Endothelial cell (in vitro differentiated cells): ENCODE measurements around the gene RBM6. TPM values are rescaled to one million over a fixed set of nuclear protein-coding genes. Genes with fewer than 3 reads are reported as not detected.
"Not testable (repeated sequence)": the region's sequence is repeated elsewhere in the genome, so short reads cannot be mapped to it uniquely, and the experiment has no call there.

Source experiments
- DNase-seq: peaks from one replicate; pipeline ENCODE4 v3.0.0; 2021; ENCODE audit warnings: low spot score
- H3K27ac Mint-ChIP-seq: one replicate; pipeline ENCODE4 v1.8.0; 2021; ENCODE audit warnings: mixed read lengths, inconsistent platforms; ENCODE audit not compliant: unreplicated experiment
- H3K27me3 Mint-ChIP-seq: one replicate; pipeline ENCODE4 v1.8.0; 2021; ENCODE audit warnings: mild to moderate bottlenecking, moderate library complexity, mixed read lengths, inconsistent platforms; ENCODE audit not compliant: unreplicated experiment
- H3K36me3 Mint-ChIP-seq: one replicate; pipeline ENCODE4 v1.8.0; 2021; ENCODE audit warnings: mild to moderate bottlenecking, low read depth, mixed read lengths, inconsistent platforms; ENCODE audit not compliant: unreplicated experiment
- H3K4me1 Mint-ChIP-seq: one replicate; pipeline ENCODE4 v1.8.0; 2021; ENCODE audit warnings: mild to moderate bottlenecking, mixed read lengths, inconsistent platforms; ENCODE audit not compliant: unreplicated experiment
- H3K4me3 Mint-ChIP-seq: one replicate; pipeline ENCODE4 v1.8.0; 2021; ENCODE audit warnings: mild to moderate bottlenecking, mixed read lengths, inconsistent platforms; ENCODE audit not compliant: unreplicated experiment
- H3K9me3 Mint-ChIP-seq: one replicate; pipeline ENCODE4 v1.8.0; 2021; ENCODE audit warnings: mixed read lengths, inconsistent platforms; ENCODE audit not compliant: unreplicated experiment
- CTCF ChIP-seq: fragments of 200-600 bp; sonication (generic); IDR thresholded peaks from one replicate; pipeline ENCODE4 v1.5.0; 2021; ENCODE audit warnings: antibody characterized with exemption; ENCODE audit not compliant: unreplicated experiment
- total RNA-seq: library from RNA; stranded (reverse); fragmentation: NEBNext Ultra II Directional; extraction: Animal tissue kit (Norgen Biotek cat#: 25700); gene quantifications from one replicate; pipeline ENCODE4 v1.2.1, GENCODE V29; 2021; ENCODE audit not compliant: unreplicated experiment

The RBM6 gene
- total RNA-seq, 1 donor from 2014 or later: 76.2 TPM

GRCh38 chr3:50050361-50050760 lies 110.4 kb downstream of the RBM6 start:
- Mint-ChIP-seq H3K27me3 (peaks cover 4% of the 10 kb centered on the region), H3K27ac (no peak overlapping the region), H3K4me1 (peaks cover 17% of the 10 kb centered on the region), H3K9me3 (no peaks in the 10 kb centered on the region), H3K36me3 (peaks cover 20% of the 10 kb centered on the region), H3K4me3 (no peak overlapping the region)
- TF ChIP-seq CTCF: no peak
- no peak for DNase-seq

GRCh38 chr3:50057756-50058155 lies 117.8 kb downstream of the RBM6 start:
- H3K27me3 Mint-ChIP-seq: no peaks in the 10 kb centered on the region
- no peaks in the 10 kb centered on the region for H3K9me3 Mint-ChIP-seq
- peaks cover 44% of the 10 kb centered on the region for H3K36me3 Mint-ChIP-seq
- DNase-seq: no peak
- H3K4me1 Mint-ChIP-seq: peaks cover 12% of the 10 kb centered on the region
- H3K27ac Mint-ChIP-seq: no peak overlapping the region
- no peak for TF ChIP-seq CTCF
- H3K4me3 Mint-ChIP-seq: peak overlapping the region; percentile 24

GRCh38 chr3:50068134-50068533 lies 128.2 kb downstream of the RBM6 start:
- H3K27me3 Mint-ChIP-seq: peaks cover 2% of the 10 kb centered on the region
- H3K36me3 Mint-ChIP-seq: peaks cover 50% of the 10 kb centered on the region
- TF ChIP-seq CTCF: no peak
- peaks cover 7% of the 10 kb centered on the region for H3K4me1 Mint-ChIP-seq
- H3K27ac Mint-ChIP-seq: no peak overlapping the region
- DNase-seq: no peak
- peak overlapping the region; percentile 28 for H3K4me3 Mint-ChIP-seq
- no peaks in the 10 kb centered on the region for H3K9me3 Mint-ChIP-seq

- no peaks in the 10 kb centered on the region for H3K4me1 Mint-ChIP-seq
- TF ChIP-seq CTCF: no peak
- no peaks in the 10 kb centered on the region for H3K9me3 Mint-ChIP-seq
- no peak for DNase-seq
- no peak overlapping the region for H3K4me3 Mint-ChIP-seq
- H3K27me3 Mint-ChIP-seq: no peaks in the 10 kb centered on the region
- peaks cover 37% of the 10 kb centered on the region for H3K36me3 Mint-ChIP-seq
- H3K27ac Mint-ChIP-seq: no peak overlapping the region
Observed at GRCh38 chr3:50078091-50078490, 138.1 kb downstream of the RBM6 start.

GRCh38 chr3:50078622-50079021 lies 138.7 kb downstream of the RBM6 start:
- Mint-ChIP-seq H3K27ac (no peak overlapping the region), H3K4me1 (no peaks in the 10 kb centered on the region), H3K4me3 (no peak overlapping the region), H3K36me3 (peaks cover 37% of the 10 kb centered on the region), H3K27me3 (peaks cover 2% of the 10 kb centered on the region), H3K9me3 (no peaks in the 10 kb centered on the region)
- TF ChIP-seq CTCF: no peak
- no peak for DNase-seq

- H3K27ac Mint-ChIP-seq, H3K4me3 Mint-ChIP-seq, H3K9me3 Mint-ChIP-seq, H3K4me1 Mint-ChIP-seq, DNase-seq, H3K27me3 Mint-ChIP-seq: not testable (repeated sequence)
- H3K36me3 Mint-ChIP-seq: peaks cover 14% of the 10 kb centered on the region
Observed at GRCh38 chr3:50084951-50085350, 145.0 kb downstream of the RBM6 start.
